Naive thymus-derived CD4-positive, alpha-beta T cell (primary cell): ENCODE measurements around the gene EXOC3L4. TPM values are rescaled to one million over a fixed set of nuclear protein-coding genes. Genes with fewer than 3 reads are reported as not detected.

Experiments
- ATAC-seq: fragments of 150-1000 bp; cut with Tn5 transposase; 2 replicates; pipeline ENCODE4 v1.10.0; 2021; ENCODE audit warnings: mild to moderate bottlenecking, moderate library complexity
- CTCF ChIA-PET: fragments of 350-600 bp; sonication (Branson Sonifier 250); formaldehyde crosslinking; loops from one replicate; lab custom pipeline; 2021; ENCODE audit warnings: antibody characterized with exemption; lab: Charles Lee
- POLR2A ChIA-PET: fragments of 350-600 bp; sonication (Branson Sonifier 250); formaldehyde crosslinking; loops from one replicate; lab custom pipeline; 2021; ENCODE audit warnings: antibody characterized with exemption, inconsistent platforms; lab: Charles Lee
- DNase-seq, 9 donors: peaks; one replicate each; pipeline versions ENCODE4 v3.0.0 to v3.0.0-alpha.2; 2020 to 2022; ENCODE audit warnings: mixed read lengths in 1 of 9
- H3K27ac ChIP-seq: one replicate; pipeline ENCODE4 v1.7.0; 2013; ENCODE audit warnings: mild to moderate bottlenecking, low read depth, low read length, moderate library complexity
- H3K27me3 ChIP-seq, 2 donors: one replicate each; pipeline ENCODE4 v1.7.0; 2013; ENCODE audit warnings: low read length in 2 of 2, mild to moderate bottlenecking in 2 of 2, moderate library complexity in 2 of 2; ENCODE audit not compliant: control insufficient read depth in 2 of 2, insufficient read depth in 2 of 2
- H3K36me3 ChIP-seq, 3 experiments: 1 replicate in 2 of 3; 2 replicates in 1 of 3; pipeline ENCODE4 v1.7.0; 2013; ENCODE audit warnings: low read length in 3 of 3, mild to moderate bottlenecking in 3 of 3, moderate library complexity in 1 of 3; ENCODE audit not compliant: insufficient read depth in 3 of 3, control insufficient read depth in 2 of 3
- H3K4me1 ChIP-seq, 2 donors: one replicate each; pipeline ENCODE4 v1.7.0; 2013; ENCODE audit warnings: low read length in 2 of 2, mild to moderate bottlenecking in 2 of 2, moderate library complexity in 1 of 2; ENCODE audit not compliant: control insufficient read depth in 2 of 2, insufficient read depth in 2 of 2
- H3K4me3 ChIP-seq: 2 replicates; pipeline ENCODE4 v1.7.0; 2013; ENCODE audit warnings: mild to moderate bottlenecking, low read length
- H3K9me3 ChIP-seq, 3 experiments: 1 replicate in 2 of 3; 2 replicates in 1 of 3; pipeline ENCODE4 v1.7.0; 2013; ENCODE audit warnings: low read length in 3 of 3; ENCODE audit not compliant: control insufficient read depth in 2 of 3
- H3K27ac Mint-ChIP-seq, 9 donors: one replicate each; pipeline ENCODE4 v1.8.0; 2020 to 2022; ENCODE audit warnings: mixed read lengths in 9 of 9, mild to moderate bottlenecking in 8 of 9, moderate library complexity in 5 of 9, inconsistent platforms in 2 of 9
- H3K27me3 Mint-ChIP-seq, 5 donors: one replicate each; pipeline ENCODE4 v1.8.0; 2021 to 2022; ENCODE audit warnings: mixed read lengths in 5 of 5, mild to moderate bottlenecking in 1 of 5
- H3K36me3 Mint-ChIP-seq, 5 donors: one replicate each; pipeline ENCODE4 v1.8.0; 2020 to 2022; ENCODE audit warnings: mixed read lengths in 5 of 5, mild to moderate bottlenecking in 3 of 5, inconsistent platforms in 1 of 5
- H3K4me1 Mint-ChIP-seq, 7 donors: one replicate each; pipeline ENCODE4 v1.8.0; 2020 to 2022; ENCODE audit warnings: mixed read lengths in 7 of 7, mild to moderate bottlenecking in 3 of 7, inconsistent platforms in 1 of 7
- H3K4me3 Mint-ChIP-seq, 10 donors: one replicate each; pipeline ENCODE4 v1.8.0; 2020 to 2022; ENCODE audit warnings: mild to moderate bottlenecking in 10 of 10, mixed read lengths in 10 of 10, moderate library complexity in 6 of 10, inconsistent platforms in 2 of 10
- H3K9me3 Mint-ChIP-seq, 11 donors: one replicate each; pipeline ENCODE4 v1.8.0; 2020 to 2022; ENCODE audit warnings: mixed read lengths in 11 of 11, mild to moderate bottlenecking in 4 of 11, inconsistent platforms in 1 of 11, moderate library complexity in 1 of 11
- intact Hi-C, 2 donors: fragments of 100-400 bp; cut with micrococcal nuclease; formaldehyde crosslinking; loops; one replicate each; pipeline ENCODE4 v1.15.1; 2023
- polyA plus RNA-seq, 2 donors: library from polyadenylated mRNA; unstranded; fragments of 300-500 nt; fragmentation: Illumina TruSeq; gene quantifications; one replicate each; pipeline ENCODE4 v1.2.3, GENCODE V29; 2021
- total RNA-seq, 6 experiments: library from RNA in 5 of 6; stranded (reverse) in 5 of 6; gene quantifications; 1 replicate in 5 of 6; 2 replicates in 1 of 6; pipeline ENCODE4 v1.2.3 and lab custom pipeline; 2021 to 2026

Gene EXOC3L4
- total and polyA plus RNA-seq, 7 experiments from 2014 or later = not detected

- no peaks in the 10 kb centered on the region for H3K27me3 ChIP-seq
- Mint-ChIP-seq H3K4me3 (no peak overlapping the region), H3K36me3 (no peaks in the 10 kb centered on the region), H3K4me1 (peaks cover 0 to 2% (median 0%) of the 10 kb centered on the region in 7 donors), H3K9me3 (no peaks in the 10 kb centered on the region), H3K27ac (no peak overlapping the region), H3K27me3 (peaks cover 0 to 14% (median 4%) of the 10 kb centered on the region in 5 donors)
- no peaks in the 10 kb centered on the region for H3K9me3 ChIP-seq
- CTCF ChIA-PET = no interaction called here
- H3K27ac ChIP-seq = no peak overlapping the region
- intact Hi-C loops = no loop called here
- no peak for ATAC-seq
- no peaks in the 10 kb centered on the region for H3K36me3 ChIP-seq
- DNase-seq = no peak
- POLR2A ChIA-PET = no interaction called here
- H3K4me3 ChIP-seq = no peak overlapping the region
- H3K4me1 ChIP-seq = no peaks in the 10 kb centered on the region
These were observed 26.0 kb upstream of the EXOC3L4 start for GRCh38 chr14:103068351-103069073.

GRCh38 chr14:103070263-103070885, 24.2 kb upstream of the EXOC3L4 start:
- H3K4me1 Mint-ChIP-seq = peaks cover 0 to 2% (median 0%) of the 10 kb centered on the region in 7 donors
- no peak overlapping the region for H3K27ac Mint-ChIP-seq
- Histone ChIP-seq H3K4me1 (peaks cover 0 to 4% of the 10 kb centered on the region in 2 donors), H3K27ac (no peak overlapping the region), H3K4me3 (no peak overlapping the region), H3K36me3 (no peaks in the 10 kb centered on the region), H3K27me3 (no peaks in the 10 kb centered on the region), H3K9me3 (no peaks in the 10 kb centered on the region)
- DNase-seq (no peak), ATAC-seq (no peak)
- ChIA-PET POLR2A (no interaction called here), CTCF (interaction anchor here (0.7 kb wide), 1 partner anchor 228 kb away, joined by 3 read pairs; no protein-coding TSS in a partner anchor)
- no peaks in the 10 kb centered on the region for H3K9me3 Mint-ChIP-seq
- H3K27me3 Mint-ChIP-seq = peaks cover 0 to 10% (median 0%) of the 10 kb centered on the region in 5 donors
- intact Hi-C loops = no loop called here
- no peaks in the 10 kb centered on the region for H3K36me3 Mint-ChIP-seq
- H3K4me3 Mint-ChIP-seq = no peak overlapping the region

- Histone ChIP-seq H3K4me1 (peaks cover 0 to 5% of the 10 kb centered on the region in 2 donors), H3K27me3 (no peaks in the 10 kb centered on the region), H3K36me3 (no peaks in the 10 kb centered on the region), H3K4me3 (no peak overlapping the region), H3K9me3 (no peaks in the 10 kb centered on the region), H3K27ac (no peak overlapping the region)
- Mint-ChIP-seq H3K4me3 (no peak overlapping the region), H3K9me3 (no peaks in the 10 kb centered on the region), H3K27ac (no peak overlapping the region), H3K4me1 (peaks cover 0 to 2% (median 0%) of the 10 kb centered on the region in 7 donors), H3K27me3 (peaks cover 0 to 10% (median 0%) of the 10 kb centered on the region in 5 donors), H3K36me3 (no peaks in the 10 kb centered on the region)
- intact Hi-C loops = no loop called here
- ATAC-seq (no peak), DNase-seq (no peak)
- ChIA-PET CTCF (no interaction called here), POLR2A (no interaction called here)
These were observed 23.5 kb upstream of the EXOC3L4 start for GRCh38 chr14:103070971-103071542.

GRCh38 chr14:103071544-103072251, 22.8 kb upstream of the EXOC3L4 start:
- no peak for DNase-seq
- CTCF ChIA-PET = no interaction called here

GRCh38 chr14:103072595-103073366, 21.7 kb upstream of the EXOC3L4 start:
- H3K27me3 Mint-ChIP-seq = peaks cover 0 to 6% (median 0%) of the 10 kb centered on the region in 5 donors
- intact Hi-C loops = no loop called here
- Histone ChIP-seq H3K36me3 (no peaks in the 10 kb centered on the region), H3K27me3 (no peaks in the 10 kb centered on the region), H3K27ac (no peak overlapping the region), H3K4me1 (peaks cover 0 to 5% of the 10 kb centered on the region in 2 donors), H3K9me3 (no peaks in the 10 kb centered on the region), H3K4me3 (no peak overlapping the region)
- DNase-seq (no peak), ATAC-seq (no peak)
- ChIA-PET CTCF (interaction anchor here (2.4 kb wide), 1 partner anchor 33 kb away, joined by 6 read pairs; no protein-coding TSS in a partner anchor), POLR2A (no interaction called here)
- H3K9me3 Mint-ChIP-seq = no peaks in the 10 kb centered on the region
- peaks cover 0 to 2% (median 0%) of the 10 kb centered on the region in 7 donors for H3K4me1 Mint-ChIP-seq
- no peaks in the 10 kb centered on the region for H3K36me3 Mint-ChIP-seq
- H3K27ac Mint-ChIP-seq = no peak overlapping the region
- H3K4me3 Mint-ChIP-seq = no peak overlapping the region

More at GRCh38 chr14:103071544-103072251, 22.8 kb upstream of the EXOC3L4 start:
- no peak for ATAC-seq
- no peaks in the 10 kb centered on the region for H3K36me3 ChIP-seq
- H3K27me3 Mint-ChIP-seq = peaks cover 0 to 10% (median 0%) of the 10 kb centered on the region in 5 donors
- H3K4me1 ChIP-seq = peaks cover 0 to 5% of the 10 kb centered on the region in 2 donors
- no peaks in the 10 kb centered on the region for H3K27me3 ChIP-seq
- no peaks in the 10 kb centered on the region for H3K36me3 Mint-ChIP-seq
- H3K9me3 Mint-ChIP-seq = no peaks in the 10 kb centered on the region
- H3K27ac Mint-ChIP-seq = no peak overlapping the region
- peaks cover 0 to 2% (median 0%) of the 10 kb centered on the region in 7 donors for H3K4me1 Mint-ChIP-seq
- POLR2A ChIA-PET = no interaction called here
- H3K27ac ChIP-seq = no peak overlapping the region
- intact Hi-C loops = no loop called here
- H3K4me3 Mint-ChIP-seq = no peak overlapping the region
- no peaks in the 10 kb centered on the region for H3K9me3 ChIP-seq
- no peak overlapping the region for H3K4me3 ChIP-seq

GRCh38 chr14:103073367-103073875, 21.1 kb upstream of the EXOC3L4 start:
- Histone ChIP-seq H3K4me3 (no peak overlapping the region), H3K27ac (no peak overlapping the region), H3K27me3 (no peaks in the 10 kb centered on the region), H3K4me1 (peaks cover 0 to 5% of the 10 kb centered on the region in 2 donors), H3K9me3 (no peaks in the 10 kb centered on the region), H3K36me3 (no peaks in the 10 kb centered on the region)
- intact Hi-C loops = no loop called here
- Mint-ChIP-seq H3K4me1 (peaks cover 0 to 4% (median 0%) of the 10 kb centered on the region in 7 donors), H3K27ac (no peak overlapping the region), H3K4me3 (no peak overlapping the region), H3K9me3 (peaks cover 0 to 1% (median 0%) of the 10 kb centered on the region in 11 donors), H3K27me3 (peaks cover 0 to 6% (median 0%) of the 10 kb centered on the region in 5 donors), H3K36me3 (no peaks in the 10 kb centered on the region)
- no peak for ATAC-seq
- DNase-seq = no peak
- ChIA-PET POLR2A (no interaction called here), CTCF (interaction anchor here (2.4 kb wide), 1 partner anchor 32 kb away, joined by 6 read pairs; no protein-coding TSS in a partner anchor)
